ENCODE measurements around the gene MYZAP.

DNA sequence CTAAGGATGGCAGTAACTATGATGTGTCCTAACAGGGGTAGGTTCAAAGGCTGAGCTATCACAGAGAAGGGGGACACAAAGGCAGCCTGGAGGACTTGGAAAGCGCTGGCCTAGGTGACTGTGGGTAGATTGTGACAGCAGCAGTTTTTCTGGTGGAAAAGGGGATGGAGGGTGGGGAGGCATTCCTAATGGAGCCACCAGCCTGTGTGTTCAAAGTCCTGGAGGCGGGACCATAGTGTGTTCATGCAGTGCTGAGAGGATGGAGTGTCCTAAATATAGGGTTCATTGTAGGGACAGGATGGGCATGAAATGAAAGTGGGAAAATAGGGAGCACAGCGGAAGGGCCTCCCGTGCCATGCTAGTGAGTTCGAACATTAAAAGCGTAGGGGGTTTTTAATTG is 63.3 kb downstream of the MYZAP start:
- TF ChIP-seq, protein P1, sequence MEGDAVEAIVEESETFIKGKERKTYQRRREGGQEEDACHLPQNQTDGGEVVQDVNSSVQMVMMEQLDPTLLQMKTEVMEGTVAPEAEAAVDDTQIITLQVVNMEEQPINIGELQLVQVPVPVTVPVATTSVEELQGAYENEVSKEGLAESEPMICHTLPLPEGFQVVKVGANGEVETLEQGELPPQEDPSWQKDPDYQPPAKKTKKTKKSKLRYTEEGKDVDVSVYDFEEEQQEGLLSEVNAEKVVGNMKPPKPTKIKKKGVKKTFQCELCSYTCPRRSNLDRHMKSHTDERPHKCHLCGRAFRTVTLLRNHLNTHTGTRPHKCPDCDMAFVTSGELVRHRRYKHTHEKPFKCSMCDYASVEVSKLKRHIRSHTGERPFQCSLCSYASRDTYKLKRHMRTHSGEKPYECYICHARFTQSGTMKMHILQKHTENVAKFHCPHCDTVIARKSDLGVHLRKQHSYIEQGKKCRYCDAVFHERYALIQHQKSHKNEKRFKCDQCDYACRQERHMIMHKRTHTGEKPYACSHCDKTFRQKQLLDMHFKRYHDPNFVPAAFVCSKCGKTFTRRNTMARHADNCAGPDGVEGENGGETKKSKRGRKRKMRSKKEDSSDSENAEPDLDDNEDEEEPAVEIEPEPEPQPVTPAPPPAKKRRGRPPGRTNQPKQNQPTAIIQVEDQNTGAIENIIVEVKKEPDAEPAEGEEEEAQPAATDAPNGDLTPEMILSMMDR (conservative IDR thresholded peaks at IDR 0.05) = no peak
- TF ChIP-seq EZH2 (IDR thresholded peaks at IDR 0.05; ENCODE audit: low read depth) = no peak

All from PC-9 (cell line).